RPMI8226 (cell line): ENCODE results near the gene TMEM37.

Experiments
- DNase-seq: peaks from one replicate; pipeline ENCODE4 v3.0.0-alpha.2; 2015

The TMEM37 gene

DNA sequence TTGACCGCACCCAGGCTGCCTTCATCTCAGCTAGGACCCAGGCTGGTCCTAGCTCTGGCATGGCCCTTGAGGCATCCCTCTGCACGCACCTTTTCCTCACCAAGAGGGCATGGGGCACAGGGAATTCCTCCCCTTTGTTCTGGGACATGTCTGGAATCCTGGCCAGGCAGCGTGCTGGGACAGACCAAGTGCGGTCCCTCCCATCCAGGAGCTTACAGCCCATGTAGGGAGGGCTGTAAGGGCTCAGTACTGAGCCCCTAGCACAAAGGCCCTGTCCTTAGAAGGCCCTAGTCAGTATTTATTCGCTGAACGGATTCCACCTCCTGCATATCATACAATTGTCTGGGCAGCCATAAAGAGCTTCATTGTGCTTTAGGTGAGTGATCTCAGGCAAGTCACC, 3.0 kb downstream of the TMEM37 start:
- no peak for DNase-seq

DNA sequence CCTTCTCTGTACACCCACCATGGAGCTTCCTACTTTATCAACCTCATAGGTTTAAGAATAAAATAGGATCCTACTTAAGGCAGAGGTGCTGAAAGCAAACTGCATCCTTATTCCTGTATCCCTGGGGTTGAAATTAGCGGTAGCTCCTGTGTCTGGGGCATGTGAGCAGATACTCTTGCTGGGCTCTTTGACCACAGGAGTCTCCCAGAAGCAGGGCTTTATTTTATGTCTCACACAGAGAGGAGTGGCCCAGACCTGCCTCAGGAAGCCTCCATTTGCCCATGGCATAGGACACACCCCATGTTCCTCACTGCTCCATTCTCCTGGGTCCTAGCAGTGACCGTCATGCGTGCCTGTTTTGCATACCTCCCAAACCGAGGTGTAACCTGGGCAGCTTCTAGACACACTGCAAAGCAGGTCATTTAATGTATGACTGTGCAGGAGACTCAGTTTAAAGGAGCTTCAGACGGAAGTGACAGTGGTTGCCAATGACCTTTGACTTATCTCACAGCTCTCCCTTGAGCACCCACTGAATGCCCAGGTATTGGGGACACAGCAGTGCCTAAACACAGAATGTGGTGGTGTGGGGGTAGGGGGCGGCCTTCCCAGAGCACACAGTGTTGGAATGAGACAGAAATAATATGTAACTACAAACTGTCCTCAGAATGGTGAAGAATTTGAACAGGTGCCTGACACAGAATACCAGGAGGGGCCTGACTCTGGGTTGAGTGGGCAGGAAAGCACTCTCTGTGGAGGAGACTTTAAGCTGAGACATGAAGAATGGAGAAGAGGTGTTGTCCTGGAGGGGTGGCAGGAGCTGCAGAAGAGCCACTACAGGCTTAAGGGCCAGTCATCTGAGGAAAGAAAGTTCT, 3.7 kb downstream of the TMEM37 start:
- DNase-seq: no peak

DNA sequence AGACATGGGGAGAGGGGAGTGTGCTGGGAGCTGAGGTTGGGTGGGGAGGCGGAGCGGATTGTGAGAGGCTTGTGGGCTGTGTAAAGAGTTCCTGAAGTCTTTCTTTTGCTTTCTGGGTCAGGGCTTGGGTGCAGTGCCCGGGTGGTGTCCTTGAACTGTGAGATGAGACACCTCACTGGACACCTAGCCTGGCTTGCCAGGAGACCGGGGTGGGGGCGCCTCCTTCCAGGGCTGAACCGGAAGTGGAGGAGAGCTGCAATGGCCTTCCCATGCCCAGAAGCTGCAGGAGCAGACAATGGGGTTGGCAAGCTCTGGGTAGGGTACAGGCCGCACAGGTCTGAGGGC, 4.3 kb downstream of the TMEM37 start:
- DNase-seq: no peak

DNA sequence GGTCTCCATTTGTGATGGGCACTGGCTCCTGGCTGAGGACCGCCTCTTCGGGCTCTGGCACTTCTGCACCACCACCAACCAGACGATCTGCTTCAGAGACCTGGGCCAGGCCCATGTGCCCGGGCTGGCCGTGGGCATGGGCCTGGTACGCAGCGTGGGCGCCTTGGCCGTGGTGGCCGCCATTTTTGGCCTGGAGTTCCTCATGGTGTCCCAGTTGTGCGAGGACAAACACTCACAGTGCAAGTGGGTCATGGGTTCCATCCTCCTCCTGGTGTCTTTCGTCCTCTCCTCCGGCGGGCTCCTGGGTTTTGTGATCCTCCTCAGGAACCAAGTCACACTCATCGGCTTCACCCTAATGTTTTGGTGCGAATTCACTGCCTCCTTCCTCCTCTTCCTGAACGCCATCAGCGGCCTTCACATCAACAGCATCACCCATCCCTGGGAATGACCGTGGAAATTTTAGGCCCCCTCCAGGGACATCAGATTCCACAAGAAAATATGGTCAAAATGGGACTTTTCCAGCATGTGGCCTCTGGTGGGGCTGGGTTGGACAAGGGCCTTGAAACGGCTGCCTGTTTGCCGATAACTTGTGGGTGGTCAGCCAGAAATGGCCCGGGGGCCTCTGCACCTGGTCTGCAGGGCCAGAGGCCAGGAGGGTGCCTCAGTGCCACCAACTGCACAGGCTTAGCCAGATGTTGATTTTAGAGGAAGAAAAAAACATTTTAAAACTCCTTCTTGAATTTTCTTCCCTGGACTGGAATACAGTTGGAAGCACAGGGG, 5.5 kb downstream of the TMEM37 start:
- DNase-seq: no peak

DNA sequence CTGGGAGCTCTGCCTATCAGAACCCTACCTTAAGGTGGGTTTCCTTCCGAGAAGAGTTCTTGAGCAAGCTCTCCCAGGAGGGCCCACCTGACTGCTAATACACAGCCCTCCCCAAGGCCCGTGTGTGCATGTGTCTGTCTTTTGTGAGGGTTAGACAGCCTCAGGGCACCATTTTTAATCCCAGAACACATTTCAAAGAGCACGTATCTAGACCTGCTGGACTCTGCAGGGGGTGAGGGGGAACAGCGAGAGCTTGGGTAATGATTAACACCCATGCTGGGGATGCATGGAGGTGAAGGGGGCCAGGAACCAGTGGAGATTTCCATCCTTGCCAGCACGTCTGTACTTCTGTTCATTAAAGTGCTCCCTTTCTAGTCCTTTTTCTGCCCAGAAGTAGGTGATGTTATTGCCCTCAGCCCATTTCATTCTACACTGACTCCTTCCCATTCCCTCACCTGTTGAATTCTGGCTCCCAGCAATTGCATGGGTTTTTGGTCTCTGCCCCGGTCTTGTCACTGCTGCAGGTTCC, 6.5 kb downstream of the TMEM37 start:
- DNase-seq: no peak

DNA sequence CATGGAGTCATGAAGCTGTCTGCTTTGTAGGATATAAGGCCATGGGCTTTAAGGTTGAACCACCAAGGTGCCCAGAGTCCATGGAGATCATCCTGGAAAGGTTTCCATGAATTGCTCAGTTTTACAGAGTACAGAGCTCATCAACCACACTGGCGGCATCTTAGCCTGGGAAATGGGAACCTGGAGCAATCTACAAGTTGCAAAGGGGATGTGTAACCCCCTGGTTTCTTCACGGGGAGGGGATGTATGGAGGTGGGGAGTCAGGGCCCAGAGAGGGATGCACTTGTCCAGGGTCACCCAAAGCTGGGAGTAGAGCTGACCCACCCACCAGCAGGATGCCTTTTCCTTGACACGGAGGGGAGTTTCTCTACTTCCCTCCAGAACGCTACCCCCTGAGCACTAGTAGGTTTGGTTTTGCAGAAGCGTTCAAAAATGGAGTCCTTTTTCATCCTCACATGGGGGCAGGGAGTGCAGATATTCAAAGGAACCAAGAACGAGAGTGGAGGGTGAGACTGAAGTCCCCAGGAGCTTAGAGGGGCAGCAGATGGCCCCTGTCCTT, 7.2 kb downstream of the TMEM37 start:
- DNase-seq: no peak

DNA sequence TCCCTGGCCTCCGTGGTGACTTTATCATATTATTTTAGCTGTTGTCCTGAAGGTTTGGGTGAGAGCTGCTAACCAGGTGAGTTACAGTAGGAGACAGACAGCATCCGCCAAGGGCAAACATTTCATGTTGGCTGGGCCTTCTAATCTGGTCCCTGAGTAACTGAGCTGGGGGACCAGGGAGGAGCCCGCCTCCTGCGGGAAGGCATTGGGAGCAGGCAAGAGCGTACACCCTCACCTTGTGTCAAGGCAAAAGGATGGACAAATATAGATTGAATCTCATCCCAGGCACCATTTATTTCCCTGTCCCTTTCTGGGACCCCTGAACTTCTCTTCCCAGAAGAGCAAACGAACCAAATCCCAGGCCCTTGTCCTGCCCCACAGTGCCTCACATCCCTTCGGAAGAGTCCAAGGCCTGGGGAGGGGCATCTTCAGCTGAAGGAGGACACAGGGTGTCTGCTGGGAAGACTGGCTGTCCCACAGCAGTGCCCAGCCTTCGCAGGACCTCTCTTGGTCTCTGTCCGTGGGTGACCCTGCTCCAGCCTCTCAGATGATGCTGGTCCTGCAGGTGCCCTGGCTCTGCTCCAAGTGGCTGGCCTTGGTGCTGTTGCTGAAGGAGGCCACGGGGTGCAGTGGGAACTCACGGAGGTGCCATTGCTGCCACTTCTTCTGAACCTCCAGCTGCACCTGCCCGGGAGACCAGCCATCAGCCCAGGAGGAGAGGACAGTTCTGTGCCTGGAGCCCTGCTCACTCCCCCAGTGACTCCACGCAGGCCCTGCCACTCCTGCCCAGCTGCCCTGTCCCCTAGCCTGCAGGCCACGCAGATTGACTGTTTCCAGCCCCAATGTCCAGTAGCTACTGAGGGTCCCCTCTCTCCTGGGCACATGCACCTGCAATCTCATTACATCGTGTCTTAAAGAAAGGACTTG, 8.2 kb downstream of the TMEM37 start:
- peak; percentile 72 for DNase-seq

DNA sequence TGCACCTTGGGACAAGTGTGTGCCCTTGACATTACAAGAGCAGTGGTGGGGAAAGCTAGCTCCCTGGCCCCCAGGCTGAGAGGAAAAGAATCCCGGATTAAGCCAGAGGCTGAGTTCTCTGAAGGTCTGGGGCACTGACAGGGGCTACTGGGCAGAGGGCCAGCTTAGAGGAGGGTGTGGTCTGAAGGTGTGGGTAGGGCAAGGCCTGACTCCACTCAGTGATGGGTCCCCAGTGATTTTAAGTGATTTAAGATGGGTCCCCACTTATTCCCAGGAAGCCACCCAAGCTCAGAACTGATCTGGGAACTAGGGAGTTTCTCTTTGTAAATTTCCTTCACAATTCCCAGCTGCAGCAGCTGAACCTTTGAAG, 8.8 kb downstream of the TMEM37 start:
- no peak for DNase-seq

DNA sequence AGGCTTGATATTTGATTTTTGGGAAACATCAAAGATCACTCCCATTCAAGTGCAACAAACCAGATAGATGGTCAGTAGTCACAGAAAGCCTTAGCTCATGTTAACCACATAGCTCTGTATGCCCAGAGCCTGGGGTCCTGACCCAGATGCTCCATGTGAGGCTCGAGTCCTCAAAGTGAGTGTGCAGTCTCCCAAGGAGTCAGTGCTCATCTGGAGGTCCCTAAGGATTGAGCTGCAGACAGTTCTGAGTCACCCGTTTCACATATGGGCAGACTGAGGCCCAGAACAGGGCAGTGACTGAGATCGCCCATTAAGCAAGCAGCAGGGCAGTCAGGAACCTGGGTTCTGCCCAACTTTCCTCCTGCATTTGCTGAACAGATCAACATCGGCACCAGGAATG, 9.2 kb downstream of the TMEM37 start:
- no peak for DNase-seq

DNA sequence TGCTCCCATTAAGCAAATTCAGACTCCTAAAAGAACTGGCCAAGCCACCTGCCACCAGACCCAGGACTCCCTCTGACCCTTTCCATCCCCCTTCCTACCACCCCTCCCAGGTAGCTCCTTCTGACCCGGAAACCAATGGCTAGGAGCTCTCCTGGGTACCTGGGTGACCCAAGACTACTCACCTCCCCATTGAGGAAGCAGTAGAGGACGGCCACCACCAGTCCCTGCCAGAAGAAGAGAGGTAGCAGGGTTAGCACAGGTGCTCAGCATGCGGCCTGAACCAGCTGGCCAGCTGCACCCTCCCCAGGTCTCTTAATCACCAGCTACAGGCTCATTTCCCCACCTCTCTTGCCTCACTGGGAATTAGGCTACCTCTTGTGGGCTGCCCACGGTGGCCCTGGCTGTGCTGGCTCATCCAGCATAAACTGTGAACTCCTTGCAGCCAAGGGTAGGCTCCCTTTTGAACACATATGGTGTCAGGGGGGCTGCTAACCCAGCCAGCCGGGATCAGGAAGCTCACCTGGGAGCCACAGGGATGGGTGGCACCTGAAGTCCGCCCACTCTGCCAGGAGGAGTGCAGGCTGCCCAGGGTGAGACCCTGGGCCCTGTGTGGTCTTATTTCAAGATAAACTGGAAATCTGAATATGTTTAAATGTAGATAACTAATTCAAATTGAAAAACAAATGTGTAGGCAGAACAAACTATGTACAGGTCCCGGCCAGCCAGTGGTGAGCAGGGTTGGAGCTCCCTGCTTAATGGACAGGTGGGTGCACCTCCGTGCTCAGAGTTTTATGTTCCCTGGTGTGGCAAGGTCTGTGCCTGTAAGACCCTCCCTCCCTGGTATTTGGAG, 9.9 kb downstream of the TMEM37 start:
- no peak for DNase-seq

DNA sequence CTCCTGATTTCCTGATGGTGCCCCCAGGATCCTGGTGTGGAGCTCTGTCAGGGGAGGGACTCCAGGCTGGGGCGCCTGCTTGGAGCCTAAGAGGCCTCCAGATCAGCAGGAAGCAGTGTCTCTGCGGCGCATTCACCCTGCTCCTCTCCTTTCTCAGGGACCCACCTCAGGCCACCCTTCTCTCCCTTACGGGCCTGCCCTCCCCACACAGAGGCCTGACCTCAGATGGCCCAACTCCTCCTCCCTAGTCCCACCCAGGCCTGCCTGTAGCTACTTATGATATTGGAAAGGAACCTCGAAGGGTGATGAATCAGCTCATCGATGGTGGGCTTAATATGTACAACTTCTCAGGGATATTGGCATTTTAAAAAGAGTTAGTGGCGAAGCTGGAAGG, 10.6 kb downstream of the TMEM37 start:
- no peak for DNase-seq

DNA sequence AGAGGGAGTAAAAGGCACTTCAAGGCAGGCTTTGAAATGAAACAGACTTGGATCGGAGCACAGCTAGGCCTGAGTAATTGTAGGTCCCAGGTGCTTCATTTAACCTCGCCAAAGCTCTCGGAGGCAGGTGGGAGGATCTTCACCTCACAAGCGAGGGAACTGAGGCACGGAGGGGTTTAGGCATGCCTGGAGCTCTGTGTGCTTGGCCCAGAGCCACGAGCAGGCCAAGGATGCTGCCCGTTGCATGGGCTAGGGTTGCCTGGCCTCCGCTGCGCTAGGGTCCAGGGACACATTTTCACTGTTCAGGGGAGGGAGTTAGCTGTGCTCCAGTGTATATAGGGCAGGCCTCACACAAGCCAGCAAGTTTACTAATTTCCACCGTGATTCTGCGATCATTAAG, 11.2 kb downstream of the TMEM37 start:
- DNase-seq: no peak

DNA sequence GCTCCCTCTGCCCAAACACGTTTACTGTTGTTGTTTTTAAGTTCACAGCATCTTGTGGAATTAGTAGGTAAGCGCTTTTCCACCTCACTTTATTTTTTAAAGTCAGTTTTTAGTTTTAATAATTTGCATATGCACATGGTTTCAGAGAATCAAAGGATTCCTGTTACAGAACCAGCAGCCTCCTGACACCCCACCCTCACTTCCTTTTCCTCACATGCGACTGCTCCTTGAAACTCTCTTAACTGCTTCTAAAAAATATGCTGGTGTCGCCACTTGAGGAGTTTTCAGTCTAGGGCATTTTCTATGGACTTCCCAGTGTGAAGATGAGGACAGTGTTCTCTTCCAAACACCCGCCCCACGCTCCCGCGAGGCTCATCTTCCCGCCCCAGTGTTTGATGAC, 14.4 kb downstream of the TMEM37 start:
- no peak for DNase-seq

DNA sequence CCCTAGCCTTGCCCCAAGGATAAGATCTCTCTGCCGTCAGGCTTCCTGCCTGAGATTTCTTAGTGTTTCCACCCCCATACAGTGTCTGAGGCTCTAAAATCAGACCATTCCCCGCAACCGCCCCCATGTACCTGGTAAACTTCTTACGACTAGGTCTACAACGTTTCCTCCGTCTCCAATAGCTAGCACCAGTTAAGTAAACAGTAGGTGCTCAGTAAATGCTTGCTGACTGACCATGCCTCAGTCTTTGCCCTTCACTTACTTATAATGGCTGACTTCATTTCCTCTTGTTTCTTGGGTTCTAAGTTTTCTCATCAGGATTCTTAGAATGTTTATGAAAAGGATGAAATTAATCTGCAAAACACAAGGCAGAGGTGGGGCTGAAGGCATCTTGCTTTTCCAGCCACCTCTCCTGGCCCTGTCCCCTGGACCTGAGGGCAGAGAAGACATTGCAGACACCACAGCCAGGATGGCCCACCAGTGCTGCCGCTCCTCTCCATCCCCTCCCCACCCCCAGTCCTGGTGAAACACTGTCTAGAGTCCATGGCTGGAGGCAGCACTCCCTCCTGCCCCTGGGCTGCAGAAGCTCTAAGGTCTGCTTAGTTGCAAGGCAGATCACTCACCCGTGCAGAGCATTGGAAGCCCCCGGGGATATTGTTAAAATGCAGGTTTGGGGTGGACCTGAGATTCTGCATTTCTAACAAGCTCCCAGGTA, 16.9 kb downstream of the TMEM37 start:
- no peak for DNase-seq

DNA sequence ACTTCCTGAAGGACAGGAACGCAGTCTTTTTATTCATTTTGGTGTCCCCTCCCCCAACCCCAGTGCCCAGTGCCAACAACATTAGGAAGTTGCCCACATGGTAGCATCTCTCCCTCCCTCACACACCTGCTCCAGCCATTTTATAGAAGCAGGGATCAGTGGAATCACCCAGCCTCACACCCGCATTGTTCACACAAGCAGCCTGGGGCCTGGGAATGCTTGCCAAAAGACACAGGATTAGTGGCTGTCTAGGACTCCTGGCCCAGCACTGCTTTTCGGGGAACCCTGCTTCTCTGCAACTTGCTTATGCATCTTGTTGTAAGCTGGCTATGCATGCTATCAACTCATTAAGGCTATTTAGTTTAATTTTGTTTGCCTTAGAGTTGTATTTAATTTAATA, 17.9 kb downstream of the TMEM37 start:
- DNase-seq: no peak

DNA sequence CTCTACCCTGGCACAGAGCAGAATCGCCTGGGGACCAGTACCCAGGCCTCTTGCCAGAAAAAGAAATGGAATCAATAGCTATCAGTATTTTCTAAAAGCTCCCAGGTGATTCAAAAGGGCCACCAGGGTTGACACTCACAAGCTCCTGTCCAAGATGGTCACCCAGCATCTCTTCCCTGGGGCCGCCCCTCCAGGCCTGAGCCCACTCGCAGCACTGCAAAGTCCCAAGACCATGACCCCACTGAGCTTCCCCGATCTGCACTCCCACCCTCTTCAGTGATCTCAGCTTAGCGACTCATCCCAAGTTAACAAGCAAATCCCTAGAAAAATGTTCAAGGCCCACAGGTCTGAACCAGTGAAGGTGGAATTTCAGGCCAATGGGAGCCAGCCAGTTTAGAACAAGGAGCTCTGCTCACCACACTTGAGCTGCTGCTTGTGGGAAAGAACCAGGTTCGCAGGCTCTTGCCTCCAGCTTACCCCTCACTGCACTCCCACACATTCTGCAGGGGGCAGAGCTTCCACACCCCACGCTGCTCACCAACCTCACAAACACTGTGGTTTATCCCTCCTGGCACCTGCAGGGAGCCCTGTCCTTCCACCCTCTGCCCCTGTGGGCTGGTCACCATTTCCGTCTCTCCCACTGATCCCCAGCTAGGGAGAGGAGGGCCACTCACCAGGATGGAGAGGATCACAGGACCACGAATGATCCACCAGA, 19.8 kb downstream of the TMEM37 start:
- DNase-seq: no peak

DNA sequence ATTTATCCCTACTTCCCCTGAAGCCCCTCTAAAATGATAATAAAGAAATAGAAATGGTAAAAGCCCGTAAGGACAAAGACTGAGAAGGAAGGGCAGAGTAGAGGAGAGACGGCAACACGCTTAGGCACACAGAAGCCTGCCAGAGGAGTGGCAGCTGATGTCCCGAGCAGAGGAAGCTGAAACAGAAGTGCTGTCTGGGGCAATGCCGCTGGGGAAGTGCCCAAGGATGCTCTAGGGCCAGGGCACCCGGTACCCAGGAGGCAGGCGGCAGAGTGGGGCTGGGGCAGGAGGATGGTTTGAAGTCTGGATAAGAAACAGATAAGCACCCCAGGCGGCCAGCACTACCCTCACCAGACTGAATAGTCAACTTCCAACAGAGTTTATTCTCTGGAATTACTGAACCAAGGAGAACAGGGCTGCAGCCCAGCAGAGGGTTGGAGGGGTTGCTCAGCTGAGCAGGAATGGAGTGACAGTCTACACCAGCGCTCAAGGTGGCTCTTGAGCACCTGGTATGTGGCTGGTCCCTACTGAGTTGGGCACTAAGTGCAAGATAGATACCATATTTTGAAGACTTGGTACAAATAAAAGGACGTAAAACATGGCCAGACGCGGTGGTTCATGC, 22.4 kb downstream of the TMEM37 start:
- no peak for DNase-seq

DNA sequence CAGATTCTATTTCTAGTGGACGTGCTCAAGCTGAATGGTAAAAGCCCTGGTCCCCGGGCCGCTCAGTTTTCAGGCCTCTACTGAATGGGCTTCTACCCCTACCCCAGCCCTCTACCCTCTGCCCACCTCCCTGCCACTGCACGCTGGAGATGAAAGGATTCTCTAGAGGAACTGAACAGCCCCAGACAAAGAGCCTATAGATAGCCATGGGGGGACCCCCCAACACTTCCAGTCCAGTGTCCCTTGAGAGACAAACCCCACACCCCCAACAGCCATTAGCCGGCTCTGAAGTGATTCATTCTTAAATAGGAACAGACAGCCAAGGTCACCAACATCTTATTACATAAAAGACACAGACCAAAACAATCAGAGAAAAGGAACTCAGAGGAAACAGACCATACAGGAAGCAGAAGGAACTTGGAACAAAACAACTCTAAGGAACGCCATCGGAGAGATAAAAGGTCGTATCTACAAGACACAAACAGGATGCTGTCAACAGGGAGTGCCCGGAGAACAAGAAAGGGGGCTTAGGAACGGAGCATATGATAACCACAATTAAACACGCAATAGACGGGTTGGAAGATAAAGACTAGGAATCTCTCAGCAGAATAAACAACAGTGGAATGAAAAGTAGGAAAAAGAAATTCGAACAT, 23.5 kb downstream of the TMEM37 start:
- no peak for DNase-seq

DNA sequence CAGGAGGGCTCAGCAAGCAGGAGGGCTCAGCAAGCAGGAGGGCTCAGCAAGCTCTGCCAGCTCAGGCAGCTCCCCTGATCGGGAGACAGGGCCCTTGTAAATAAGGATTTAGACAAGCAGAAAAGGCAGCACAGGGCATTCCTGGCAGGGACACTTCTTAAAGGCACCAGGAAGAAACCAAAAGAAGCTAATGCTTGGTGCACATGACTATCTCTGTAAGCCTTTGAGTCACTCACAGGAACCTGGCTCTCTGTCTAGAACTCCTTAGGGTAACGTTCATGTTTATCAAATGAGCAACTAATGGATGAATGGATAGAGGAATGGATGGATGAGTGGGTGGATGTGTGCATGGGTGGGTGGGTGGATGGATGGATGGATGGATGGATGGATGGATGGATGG, 28.4 kb downstream of the TMEM37 start:
- no peak for DNase-seq
